Measurements from ENCODE around the gene ECPAS. TPM values are rescaled to one million over a fixed set of nuclear protein-coding genes. Genes with fewer than 3 reads are reported as not detected.

The ECPAS gene
- total RNA-seq, 5 donors from 2014 or later (not counting 1 experiment from before 2014, with no cell fraction given): 50.5 to 67.1 (median 63.1) TPM

DNA sequence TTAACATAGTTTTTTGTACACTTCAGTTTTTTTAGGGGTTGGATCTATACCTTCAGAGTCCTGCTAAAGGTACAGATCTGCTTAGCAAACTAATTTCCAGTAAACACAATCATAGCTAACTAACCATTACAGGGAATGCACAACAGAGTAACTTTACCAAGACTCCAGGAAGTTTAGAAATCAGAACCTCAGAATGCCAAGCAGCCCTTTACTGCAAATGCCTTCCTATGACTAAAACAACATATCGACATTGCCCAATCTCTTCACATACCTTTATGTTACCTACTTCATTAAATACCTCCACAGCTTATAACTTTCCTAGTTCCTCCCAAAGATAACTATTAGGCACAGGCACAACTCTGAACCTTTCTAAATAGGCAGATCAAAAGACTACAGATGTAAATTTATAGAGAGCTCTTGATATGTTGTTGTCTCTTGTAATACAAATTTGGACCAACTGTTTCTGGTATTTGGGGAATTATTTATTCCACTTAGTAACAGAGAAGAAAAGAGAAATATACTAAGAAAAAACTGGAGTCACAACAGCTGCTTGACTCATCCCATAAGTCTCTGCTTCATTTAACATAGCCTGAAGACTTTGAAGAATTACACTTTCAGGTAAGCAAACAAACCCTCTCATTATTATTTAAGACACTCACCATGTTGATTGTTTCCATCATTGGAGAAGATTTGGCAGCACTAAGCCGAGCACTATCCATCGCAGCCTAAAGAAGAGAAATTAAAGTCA is 108.2 kb downstream of the ECPAS start:
- no peaks in the 10 kb centered on the region for H3K9me3 Mint-ChIP-seq
- no peaks in the 10 kb centered on the region for H3K4me1 ChIP-seq (ENCODE audit: control insufficient read depth in 1 of 2, extremely low read depth in 1 of 2, insufficient read depth in 2 of 2, low read length in 2 of 2)
- H3K36me3 Mint-ChIP-seq: peaks cover 80% of the 10 kb centered on the region
- 96% methylated on average over 3 of the region's 3 CpGs for WGBS (ENCODE audit: insufficient coverage)
- POLR2A ChIA-PET: interaction anchor here in 1 of 2 donors (0.8 kb wide), 1 partner anchor 1380 kb away, joined by 3 read pairs; no protein-coding TSS in a partner anchor
- no peak overlapping the region for H3K4me3 ChIP-seq (ENCODE audit: control insufficient read depth in 1 of 2, extremely low read depth in 1 of 2, low read length in 1 of 2)
- ATAC-seq (replicated peaks in 1 of 4) (no peak), DNase-seq (no peak)
- no peaks in the 10 kb centered on the region for H3K27me3 Mint-ChIP-seq
- peak overlapping the region in 1 of 2 donors; percentile 46 for H3K27ac Mint-ChIP-seq
- no peak overlapping the region for H3K27ac ChIP-seq (ENCODE audit: low read length)
- H3K9me3 ChIP-seq: no peaks in the 10 kb centered on the region
- no peak overlapping the region for H3K4me3 Mint-ChIP-seq
- CTCF ChIA-PET: no interaction called here
- H3K36me3 ChIP-seq (ENCODE audit: control insufficient read depth in 2 of 2, extremely low read depth in 1 of 2, insufficient read depth in 1 of 2, low read length in 1 of 2): peaks cover 6 to 55% of the 10 kb centered on the region in 2 donors
- H3K4me1 Mint-ChIP-seq: no peaks in the 10 kb centered on the region
- no peaks in the 10 kb centered on the region for H3K27me3 ChIP-seq (replicated peaks in 1 of 2; ENCODE audit: control insufficient read depth in 2 of 2, extremely low read depth in 1 of 2, insufficient read depth in 2 of 2, low read length in 1 of 2)

- Mint-ChIP-seq H3K27ac (no peak overlapping the region), H3K4me3 (no peak overlapping the region), H3K27me3 (no peaks in the 10 kb centered on the region), H3K4me1 (no peaks in the 10 kb centered on the region), H3K9me3 (no peaks in the 10 kb centered on the region), H3K36me3 (peaks cover 81% of the 10 kb centered on the region)
- H3K36me3 ChIP-seq (ENCODE audit: control insufficient read depth in 2 of 2, extremely low read depth in 1 of 2, insufficient read depth in 1 of 2, low read length in 1 of 2): peaks cover 8 to 63% of the 10 kb centered on the region in 2 donors
- DNase-seq (no peak), ATAC-seq (replicated peaks in 1 of 4) (no peak)
- WGBS (ENCODE audit: insufficient coverage): 100% methylated on average over 1 of the region's 2 CpGs
- H3K27me3 ChIP-seq (replicated peaks in 1 of 2; ENCODE audit: control insufficient read depth in 2 of 2, extremely low read depth in 1 of 2, insufficient read depth in 2 of 2, low read length in 1 of 2): no peaks in the 10 kb centered on the region
- CTCF ChIA-PET: no interaction called here
- H3K4me1 ChIP-seq (ENCODE audit: control insufficient read depth in 1 of 2, extremely low read depth in 1 of 2, insufficient read depth in 2 of 2, low read length in 2 of 2): no peaks in the 10 kb centered on the region
- no peak overlapping the region for H3K27ac ChIP-seq (ENCODE audit: low read length)
- POLR2A ChIA-PET: interaction anchor here in 1 of 2 donors (0.8 kb wide), 1 partner anchor 1381 kb away, joined by 3 read pairs; no protein-coding TSS in a partner anchor
- no peaks in the 10 kb centered on the region for H3K9me3 ChIP-seq
- H3K4me3 ChIP-seq (ENCODE audit: control insufficient read depth in 1 of 2, extremely low read depth in 1 of 2, low read length in 1 of 2): no peak overlapping the region
These were observed 109.1 kb downstream of the ECPAS start for GRCh38 chr9:111375062-111375461.

DNA sequence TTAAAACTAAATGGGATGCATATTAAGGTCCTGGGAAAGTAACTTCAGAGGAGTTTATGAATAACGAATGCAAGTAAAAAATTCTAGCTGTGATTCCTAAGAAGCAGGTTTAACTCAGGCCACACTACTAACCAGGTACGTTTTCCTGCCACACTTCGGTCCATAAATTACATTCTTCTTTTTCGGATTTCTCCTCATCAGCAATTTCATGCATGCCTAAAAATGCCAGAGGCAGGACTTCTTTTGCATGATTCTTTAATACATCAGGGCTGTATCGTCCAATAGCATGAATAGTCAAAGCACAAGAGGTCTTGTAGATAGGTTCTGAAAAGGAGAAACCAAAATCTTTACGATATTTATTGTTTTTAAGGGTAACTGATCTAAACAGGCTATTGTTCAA is 111.9 kb downstream of the ECPAS start:
- POLR2A ChIA-PET: no interaction called here
- 100% methylated on average over 5 of the region's 6 CpGs for WGBS (ENCODE audit: insufficient coverage)
- H3K27ac Mint-ChIP-seq: no peak overlapping the region
- no peak overlapping the region for H3K27ac ChIP-seq (ENCODE audit: low read length)
- no peak overlapping the region for H3K4me3 Mint-ChIP-seq
- H3K27me3 Mint-ChIP-seq: no peaks in the 10 kb centered on the region
- H3K4me1 ChIP-seq (ENCODE audit: control insufficient read depth in 1 of 2, extremely low read depth in 1 of 2, insufficient read depth in 2 of 2, low read length in 2 of 2): no peaks in the 10 kb centered on the region
- H3K27me3 ChIP-seq (replicated peaks in 1 of 2; ENCODE audit: control insufficient read depth in 2 of 2, extremely low read depth in 1 of 2, insufficient read depth in 2 of 2, low read length in 1 of 2): no peaks in the 10 kb centered on the region
- ATAC-seq (replicated peaks in 1 of 4): no peak
- no peak for DNase-seq
- no peak overlapping the region for H3K4me3 ChIP-seq (ENCODE audit: control insufficient read depth in 1 of 2, extremely low read depth in 1 of 2, low read length in 1 of 2)
- no peaks in the 10 kb centered on the region for H3K4me1 Mint-ChIP-seq
- peaks cover 8 to 75% of the 10 kb centered on the region in 2 donors for H3K36me3 ChIP-seq (ENCODE audit: control insufficient read depth in 2 of 2, extremely low read depth in 1 of 2, insufficient read depth in 1 of 2, low read length in 1 of 2)
- H3K9me3 Mint-ChIP-seq: no peaks in the 10 kb centered on the region
- H3K9me3 ChIP-seq: no peaks in the 10 kb centered on the region
- CTCF ChIA-PET: no interaction called here
- H3K36me3 Mint-ChIP-seq: peaks cover 90% of the 10 kb centered on the region

DNA sequence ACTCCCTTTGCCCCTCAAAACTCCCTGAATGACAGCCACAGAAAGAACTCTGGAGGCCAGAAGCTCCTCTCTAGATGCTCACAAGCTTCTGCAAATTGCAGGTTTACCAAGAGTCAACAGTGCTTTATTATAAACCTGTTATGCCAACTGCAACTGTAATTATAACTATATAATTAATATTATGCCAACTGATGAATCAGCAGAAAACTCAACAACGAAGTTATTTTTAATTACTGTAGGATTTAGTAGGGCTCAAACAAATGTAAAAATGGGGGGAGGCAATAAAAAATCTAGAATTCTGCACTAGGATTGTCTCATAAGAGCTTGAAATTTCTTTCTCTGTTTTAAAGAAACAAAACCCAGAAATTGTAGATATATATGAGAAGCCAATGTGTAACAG is 117.2 kb downstream of the ECPAS start:
- Mint-ChIP-seq H3K4me1 (no peaks in the 10 kb centered on the region), H3K9me3 (no peaks in the 10 kb centered on the region), H3K27me3 (no peaks in the 10 kb centered on the region), H3K27ac (no peak overlapping the region), H3K36me3 (peaks cover 80% of the 10 kb centered on the region), H3K4me3 (no peak overlapping the region)
- no peak overlapping the region for H3K27ac ChIP-seq (ENCODE audit: low read length)
- DNase-seq (no peak), ATAC-seq (replicated peaks in 1 of 4) (no peak)
- ChIA-PET POLR2A (no interaction called here), CTCF (no interaction called here)
- H3K36me3 ChIP-seq (ENCODE audit: control insufficient read depth in 2 of 2, extremely low read depth in 1 of 2, insufficient read depth in 1 of 2, low read length in 1 of 2): peaks cover 8 to 61% of the 10 kb centered on the region in 2 donors
- H3K4me3 ChIP-seq (ENCODE audit: control insufficient read depth in 1 of 2, extremely low read depth in 1 of 2, low read length in 1 of 2): no peak overlapping the region
- no peaks in the 10 kb centered on the region for H3K9me3 ChIP-seq
- WGBS (ENCODE audit: insufficient coverage): no CpG with 5 or more reads among the region's 1 CpG
- H3K4me1 ChIP-seq (ENCODE audit: control insufficient read depth in 1 of 2, extremely low read depth in 1 of 2, insufficient read depth in 2 of 2, low read length in 2 of 2): no peaks in the 10 kb centered on the region
- no peaks in the 10 kb centered on the region for H3K27me3 ChIP-seq (replicated peaks in 1 of 2; ENCODE audit: control insufficient read depth in 2 of 2, extremely low read depth in 1 of 2, insufficient read depth in 2 of 2, low read length in 1 of 2)

- ChIA-PET CTCF (no interaction called here), POLR2A (no interaction called here)
- peaks cover 59% of the 10 kb centered on the region for H3K36me3 Mint-ChIP-seq
- no CpG with 5 or more reads among the region's 5 CpGs for WGBS (ENCODE audit: insufficient coverage)
- DNase-seq (no peak), ATAC-seq (replicated peaks in 1 of 4) (no peak)
- no peaks in the 10 kb centered on the region for H3K27me3 Mint-ChIP-seq
- no peaks in the 10 kb centered on the region for H3K4me1 ChIP-seq (ENCODE audit: control insufficient read depth in 1 of 2, extremely low read depth in 1 of 2, insufficient read depth in 2 of 2, low read length in 2 of 2)
- no peaks in the 10 kb centered on the region for H3K27me3 ChIP-seq (replicated peaks in 1 of 2; ENCODE audit: control insufficient read depth in 2 of 2, extremely low read depth in 1 of 2, insufficient read depth in 2 of 2, low read length in 1 of 2)
- H3K4me3 Mint-ChIP-seq: no peak overlapping the region
- no peaks in the 10 kb centered on the region for H3K4me1 Mint-ChIP-seq
- H3K36me3 ChIP-seq (ENCODE audit: control insufficient read depth in 2 of 2, extremely low read depth in 1 of 2, insufficient read depth in 1 of 2, low read length in 1 of 2): peaks cover 0 to 27% of the 10 kb centered on the region in 2 donors
- no peaks in the 10 kb centered on the region for H3K9me3 Mint-ChIP-seq
- no peak overlapping the region for H3K4me3 ChIP-seq (ENCODE audit: control insufficient read depth in 1 of 2, extremely low read depth in 1 of 2, low read length in 1 of 2)
- H3K9me3 ChIP-seq: no peaks in the 10 kb centered on the region
- no peak overlapping the region for H3K27ac ChIP-seq (ENCODE audit: low read length)
- no peak overlapping the region for H3K27ac Mint-ChIP-seq
These were observed 121.7 kb downstream of the ECPAS start for GRCh38 chr9:111362526-111362925.

GRCh38 chr9:111360881-111361280 is 123.3 kb downstream of the ECPAS start:
- no peaks in the 10 kb centered on the region for H3K27me3 ChIP-seq (replicated peaks in 1 of 2; ENCODE audit: control insufficient read depth in 2 of 2, extremely low read depth in 1 of 2, insufficient read depth in 2 of 2, low read length in 1 of 2)
- H3K27ac ChIP-seq (ENCODE audit: low read length): no peak overlapping the region
- ATAC-seq (replicated peaks in 1 of 4) (no peak), DNase-seq (no peak)
- no peak overlapping the region for H3K4me3 Mint-ChIP-seq
- no peaks in the 10 kb centered on the region for H3K4me1 ChIP-seq (ENCODE audit: control insufficient read depth in 1 of 2, extremely low read depth in 1 of 2, insufficient read depth in 2 of 2, low read length in 2 of 2)
- H3K36me3 ChIP-seq (ENCODE audit: control insufficient read depth in 2 of 2, extremely low read depth in 1 of 2, insufficient read depth in 1 of 2, low read length in 1 of 2): peaks cover 0 to 25% of the 10 kb centered on the region in 2 donors
- ChIA-PET CTCF (no interaction called here), POLR2A (no interaction called here)
- H3K27me3 Mint-ChIP-seq: no peaks in the 10 kb centered on the region
- H3K9me3 Mint-ChIP-seq: no peaks in the 10 kb centered on the region
- no peak overlapping the region for H3K27ac Mint-ChIP-seq
- H3K9me3 ChIP-seq: no peaks in the 10 kb centered on the region
- peaks cover 47% of the 10 kb centered on the region for H3K36me3 Mint-ChIP-seq
- H3K4me3 ChIP-seq (ENCODE audit: control insufficient read depth in 1 of 2, extremely low read depth in 1 of 2, low read length in 1 of 2): no peak overlapping the region
- no CpG with 5 or more reads among the region's 2 CpGs for WGBS (ENCODE audit: insufficient coverage)
- H3K4me1 Mint-ChIP-seq: no peaks in the 10 kb centered on the region

Measured in T-cell (primary cell).